Measurements from ENCODE around the gene GATAD2A. TPM values are rescaled to one million over a fixed set of nuclear protein-coding genes. Genes with fewer than 3 reads are reported as not detected.

The GATAD2A gene
- total and polyA plus RNA-seq, 4 donors = 7.1 to 23.7 (median 18.2) TPM

DNA sequence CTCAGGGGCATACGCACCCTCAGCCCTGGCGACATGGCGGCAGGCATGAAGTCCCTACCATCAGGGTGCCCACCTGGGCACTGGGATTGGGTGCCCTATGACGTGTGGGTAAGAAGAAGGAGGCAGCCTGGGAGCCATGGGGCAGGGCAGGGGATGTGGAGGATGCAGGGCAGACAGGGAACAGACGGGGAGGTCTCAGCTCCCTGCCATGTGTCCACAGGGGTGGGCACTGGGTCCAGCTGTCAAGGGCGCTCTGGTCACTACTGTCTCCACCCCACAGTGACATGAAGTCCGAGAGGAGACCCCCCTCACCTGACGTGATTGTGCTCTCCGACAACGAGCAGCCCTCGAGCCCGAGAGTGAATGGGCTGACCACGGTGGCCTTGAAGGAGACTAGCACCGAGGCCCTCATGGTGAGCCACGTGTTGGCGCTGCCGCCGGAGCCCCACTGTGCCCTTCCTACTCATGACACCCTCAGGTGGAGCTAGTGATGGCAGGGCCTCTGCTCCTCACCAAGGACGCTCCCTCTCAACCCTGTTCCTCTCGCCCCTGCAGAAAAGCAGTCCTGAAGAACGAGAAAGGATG, 86.6 kb downstream of the GATAD2A start:
- H3K9ac ChIP-seq (ENCODE audit: low read depth in 1 of 2, low read length in 2 of 2) = no peak overlapping the region
- H3K27me3 ChIP-seq (ENCODE audit: control insufficient read depth in 4 of 4, insufficient read depth in 4 of 4, low read length in 3 of 4) = no peaks in the 10 kb centered on the region
- H3K4me3 ChIP-seq (ENCODE audit: low read depth in 1 of 3, low read length in 3 of 3) = no peak overlapping the region
- 94% methylated on average over 21 of the region's 21 CpGs for WGBS
- H3K36me3 ChIP-seq (ENCODE audit: control insufficient read depth in 4 of 4, insufficient read depth in 3 of 4, low read depth in 1 of 4, low read length in 3 of 4) = peaks cover 2 to 31% (median 18%) of the 10 kb centered on the region in 4 donors
- TF ChIP-seq, protein P1, sequence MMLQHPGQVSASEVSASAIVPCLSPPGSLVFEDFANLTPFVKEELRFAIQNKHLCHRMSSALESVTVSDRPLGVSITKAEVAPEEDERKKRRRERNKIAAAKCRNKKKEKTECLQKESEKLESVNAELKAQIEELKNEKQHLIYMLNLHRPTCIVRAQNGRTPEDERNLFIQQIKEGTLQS (IDR thresholded peaks at IDR 0.05) = no peak
- TF ChIP-seq YY1 (IDR thresholded peaks at IDR 0.05) = no peak
- no peak for TF ChIP-seq NR2F2 (IDR thresholded peaks at IDR 0.05)
- TF ChIP-seq FOXA2 (IDR thresholded peaks at IDR 0.05) = no peak
- TF ChIP-seq, protein P2, sequence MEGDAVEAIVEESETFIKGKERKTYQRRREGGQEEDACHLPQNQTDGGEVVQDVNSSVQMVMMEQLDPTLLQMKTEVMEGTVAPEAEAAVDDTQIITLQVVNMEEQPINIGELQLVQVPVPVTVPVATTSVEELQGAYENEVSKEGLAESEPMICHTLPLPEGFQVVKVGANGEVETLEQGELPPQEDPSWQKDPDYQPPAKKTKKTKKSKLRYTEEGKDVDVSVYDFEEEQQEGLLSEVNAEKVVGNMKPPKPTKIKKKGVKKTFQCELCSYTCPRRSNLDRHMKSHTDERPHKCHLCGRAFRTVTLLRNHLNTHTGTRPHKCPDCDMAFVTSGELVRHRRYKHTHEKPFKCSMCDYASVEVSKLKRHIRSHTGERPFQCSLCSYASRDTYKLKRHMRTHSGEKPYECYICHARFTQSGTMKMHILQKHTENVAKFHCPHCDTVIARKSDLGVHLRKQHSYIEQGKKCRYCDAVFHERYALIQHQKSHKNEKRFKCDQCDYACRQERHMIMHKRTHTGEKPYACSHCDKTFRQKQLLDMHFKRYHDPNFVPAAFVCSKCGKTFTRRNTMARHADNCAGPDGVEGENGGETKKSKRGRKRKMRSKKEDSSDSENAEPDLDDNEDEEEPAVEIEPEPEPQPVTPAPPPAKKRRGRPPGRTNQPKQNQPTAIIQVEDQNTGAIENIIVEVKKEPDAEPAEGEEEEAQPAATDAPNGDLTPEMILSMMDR (IDR thresholded peaks at IDR 0.05; ENCODE audit: low read depth, low read length, missing input control) = no peak
- no peak for TF ChIP-seq RXRA (IDR thresholded peaks at IDR 0.05)
- TF ChIP-seq EGR1 (IDR thresholded peaks at IDR 0.05; ENCODE audit: low read depth in 2 of 2) = no peak
- TF ChIP-seq HNF4G (IDR thresholded peaks at IDR 0.05) = no peak
- TF ChIP-seq JUND (IDR thresholded peaks at IDR 0.05) = no peak
- TF ChIP-seq, protein P3, sequence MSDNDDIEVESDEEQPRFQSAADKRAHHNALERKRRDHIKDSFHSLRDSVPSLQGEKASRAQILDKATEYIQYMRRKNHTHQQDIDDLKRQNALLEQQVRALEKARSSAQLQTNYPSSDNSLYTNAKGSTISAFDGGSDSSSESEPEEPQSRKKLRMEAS (IDR thresholded peaks at IDR 0.05) = no peak
- TF ChIP-seq, protein P4, sequence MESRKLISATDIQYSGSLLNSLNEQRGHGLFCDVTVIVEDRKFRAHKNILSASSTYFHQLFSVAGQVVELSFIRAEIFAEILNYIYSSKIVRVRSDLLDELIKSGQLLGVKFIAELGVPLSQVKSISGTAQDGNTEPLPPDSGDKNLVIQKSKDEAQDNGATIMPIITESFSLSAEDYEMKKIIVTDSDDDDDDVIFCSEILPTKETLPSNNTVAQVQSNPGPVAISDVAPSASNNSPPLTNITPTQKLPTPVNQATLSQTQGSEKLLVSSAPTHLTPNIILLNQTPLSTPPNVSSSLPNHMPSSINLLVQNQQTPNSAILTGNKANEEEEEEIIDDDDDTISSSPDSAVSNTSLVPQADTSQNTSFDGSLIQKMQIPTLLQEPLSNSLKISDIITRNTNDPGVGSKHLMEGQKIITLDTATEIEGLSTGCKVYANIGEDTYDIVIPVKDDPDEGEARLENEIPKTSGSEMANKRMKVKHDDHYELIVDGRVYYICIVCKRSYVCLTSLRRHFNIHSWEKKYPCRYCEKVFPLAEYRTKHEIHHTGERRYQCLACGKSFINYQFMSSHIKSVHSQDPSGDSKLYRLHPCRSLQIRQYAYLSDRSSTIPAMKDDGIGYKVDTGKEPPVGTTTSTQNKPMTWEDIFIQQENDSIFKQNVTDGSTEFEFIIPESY (IDR thresholded peaks at IDR 0.05) = no peak
- no peak for TF ChIP-seq RAD21 (IDR thresholded peaks at IDR 0.05)
- TF ChIP-seq SP1 (IDR thresholded peaks at IDR 0.05) = no peak
- no peak for TF ChIP-seq HNF4A (conservative IDR thresholded peaks at IDR 0.05)
- TF ChIP-seq, protein P5, sequence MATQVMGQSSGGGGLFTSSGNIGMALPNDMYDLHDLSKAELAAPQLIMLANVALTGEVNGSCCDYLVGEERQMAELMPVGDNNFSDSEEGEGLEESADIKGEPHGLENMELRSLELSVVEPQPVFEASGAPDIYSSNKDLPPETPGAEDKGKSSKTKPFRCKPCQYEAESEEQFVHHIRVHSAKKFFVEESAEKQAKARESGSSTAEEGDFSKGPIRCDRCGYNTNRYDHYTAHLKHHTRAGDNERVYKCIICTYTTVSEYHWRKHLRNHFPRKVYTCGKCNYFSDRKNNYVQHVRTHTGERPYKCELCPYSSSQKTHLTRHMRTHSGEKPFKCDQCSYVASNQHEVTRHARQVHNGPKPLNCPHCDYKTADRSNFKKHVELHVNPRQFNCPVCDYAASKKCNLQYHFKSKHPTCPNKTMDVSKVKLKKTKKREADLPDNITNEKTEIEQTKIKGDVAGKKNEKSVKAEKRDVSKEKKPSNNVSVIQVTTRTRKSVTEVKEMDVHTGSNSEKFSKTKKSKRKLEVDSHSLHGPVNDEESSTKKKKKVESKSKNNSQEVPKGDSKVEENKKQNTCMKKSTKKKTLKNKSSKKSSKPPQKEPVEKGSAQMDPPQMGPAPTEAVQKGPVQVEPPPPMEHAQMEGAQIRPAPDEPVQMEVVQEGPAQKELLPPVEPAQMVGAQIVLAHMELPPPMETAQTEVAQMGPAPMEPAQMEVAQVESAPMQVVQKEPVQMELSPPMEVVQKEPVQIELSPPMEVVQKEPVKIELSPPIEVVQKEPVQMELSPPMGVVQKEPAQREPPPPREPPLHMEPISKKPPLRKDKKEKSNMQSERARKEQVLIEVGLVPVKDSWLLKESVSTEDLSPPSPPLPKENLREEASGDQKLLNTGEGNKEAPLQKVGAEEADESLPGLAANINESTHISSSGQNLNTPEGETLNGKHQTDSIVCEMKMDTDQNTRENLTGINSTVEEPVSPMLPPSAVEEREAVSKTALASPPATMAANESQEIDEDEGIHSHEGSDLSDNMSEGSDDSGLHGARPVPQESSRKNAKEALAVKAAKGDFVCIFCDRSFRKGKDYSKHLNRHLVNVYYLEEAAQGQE (IDR thresholded peaks at IDR 0.05) = no peak
- no peak for TF ChIP-seq GABPA (IDR thresholded peaks at IDR 0.05 in 1 of 2, conservative IDR thresholded peaks at IDR 0.05 in 1 of 2)
- no peak for TF ChIP-seq FOXA1 (IDR thresholded peaks at IDR 0.05)
- H3K4me1 ChIP-seq (ENCODE audit: control insufficient read depth in 4 of 4, insufficient read depth in 4 of 4, low read length in 3 of 4) = peaks cover 12 to 48% (median 40%) of the 10 kb centered on the region in 4 donors
- H3K27ac ChIP-seq (ENCODE audit: low read depth in 1 of 2, low read length in 2 of 2) = no peak overlapping the region
- H3K9me3 ChIP-seq (ENCODE audit: control insufficient read depth in 4 of 4, low read length in 3 of 4) = no peaks in the 10 kb centered on the region
- no peak for DNase-seq (ENCODE audit: low spot score)
